Gastrocnemius medialis (tissue), 4 donors: Measurements from ENCODE around the gene MDH2.

Experiments
- POLR2A ChIP-seq, 2 donors: fragments of 450-650 bp; IDR thresholded peaks; one replicate each; pipeline ENCODE4 v1.6.1; 2017; ENCODE audit warnings: antibody characterized with exemption in 2 of 2, mild to moderate bottlenecking in 2 of 2, moderate library complexity in 2 of 2
- TF ChIP-seq, protein P1 (sequence below), 5 experiments: fragments of 450-650 bp in 3 of 5; fragments of 200-600 bp in 2 of 5; sonication (generic) in 2 of 5; IDR thresholded peaks in 4 of 5; conservative IDR thresholded peaks in 1 of 5; 1 replicate in 4 of 5; 2 replicates in 1 of 5; pipeline ENCODE4 v1.5.1; 2016 to 2019; ENCODE audit warnings: antibody characterized with exemption in 5 of 5, mild to moderate bottlenecking in 3 of 5, moderate library complexity in 3 of 5

DNA sequence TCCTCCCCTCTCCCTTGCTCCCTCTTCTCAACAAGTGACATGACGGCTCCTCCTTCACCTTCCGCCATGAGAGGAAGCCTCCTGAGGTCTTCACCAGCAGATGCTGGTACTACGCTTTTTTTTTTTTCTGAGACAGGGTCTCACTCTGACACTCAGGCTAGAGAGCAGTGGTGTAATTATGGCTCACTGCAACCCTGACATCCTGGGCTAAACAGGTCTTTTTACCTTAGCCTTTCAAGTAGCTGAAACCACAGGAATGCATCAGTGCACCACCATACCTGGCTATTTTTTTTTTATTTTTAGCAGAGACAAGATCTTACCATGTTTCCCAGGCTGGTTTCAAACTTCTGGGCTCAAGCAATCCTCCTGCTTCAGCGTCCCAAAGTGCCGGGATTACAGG lies 43.6 kb downstream of the MDH2 start:
- TF ChIP-seq, protein P1, sequence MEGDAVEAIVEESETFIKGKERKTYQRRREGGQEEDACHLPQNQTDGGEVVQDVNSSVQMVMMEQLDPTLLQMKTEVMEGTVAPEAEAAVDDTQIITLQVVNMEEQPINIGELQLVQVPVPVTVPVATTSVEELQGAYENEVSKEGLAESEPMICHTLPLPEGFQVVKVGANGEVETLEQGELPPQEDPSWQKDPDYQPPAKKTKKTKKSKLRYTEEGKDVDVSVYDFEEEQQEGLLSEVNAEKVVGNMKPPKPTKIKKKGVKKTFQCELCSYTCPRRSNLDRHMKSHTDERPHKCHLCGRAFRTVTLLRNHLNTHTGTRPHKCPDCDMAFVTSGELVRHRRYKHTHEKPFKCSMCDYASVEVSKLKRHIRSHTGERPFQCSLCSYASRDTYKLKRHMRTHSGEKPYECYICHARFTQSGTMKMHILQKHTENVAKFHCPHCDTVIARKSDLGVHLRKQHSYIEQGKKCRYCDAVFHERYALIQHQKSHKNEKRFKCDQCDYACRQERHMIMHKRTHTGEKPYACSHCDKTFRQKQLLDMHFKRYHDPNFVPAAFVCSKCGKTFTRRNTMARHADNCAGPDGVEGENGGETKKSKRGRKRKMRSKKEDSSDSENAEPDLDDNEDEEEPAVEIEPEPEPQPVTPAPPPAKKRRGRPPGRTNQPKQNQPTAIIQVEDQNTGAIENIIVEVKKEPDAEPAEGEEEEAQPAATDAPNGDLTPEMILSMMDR (IDR thresholded peaks at IDR 0.05 in 4 of 5, conservative IDR thresholded peaks at IDR 0.05 in 1 of 5) = no peak
- no peak for TF ChIP-seq POLR2A (IDR thresholded peaks at IDR 0.05)
